ENCODE results near the gene YEATS2.

Gene YEATS2

DNA sequence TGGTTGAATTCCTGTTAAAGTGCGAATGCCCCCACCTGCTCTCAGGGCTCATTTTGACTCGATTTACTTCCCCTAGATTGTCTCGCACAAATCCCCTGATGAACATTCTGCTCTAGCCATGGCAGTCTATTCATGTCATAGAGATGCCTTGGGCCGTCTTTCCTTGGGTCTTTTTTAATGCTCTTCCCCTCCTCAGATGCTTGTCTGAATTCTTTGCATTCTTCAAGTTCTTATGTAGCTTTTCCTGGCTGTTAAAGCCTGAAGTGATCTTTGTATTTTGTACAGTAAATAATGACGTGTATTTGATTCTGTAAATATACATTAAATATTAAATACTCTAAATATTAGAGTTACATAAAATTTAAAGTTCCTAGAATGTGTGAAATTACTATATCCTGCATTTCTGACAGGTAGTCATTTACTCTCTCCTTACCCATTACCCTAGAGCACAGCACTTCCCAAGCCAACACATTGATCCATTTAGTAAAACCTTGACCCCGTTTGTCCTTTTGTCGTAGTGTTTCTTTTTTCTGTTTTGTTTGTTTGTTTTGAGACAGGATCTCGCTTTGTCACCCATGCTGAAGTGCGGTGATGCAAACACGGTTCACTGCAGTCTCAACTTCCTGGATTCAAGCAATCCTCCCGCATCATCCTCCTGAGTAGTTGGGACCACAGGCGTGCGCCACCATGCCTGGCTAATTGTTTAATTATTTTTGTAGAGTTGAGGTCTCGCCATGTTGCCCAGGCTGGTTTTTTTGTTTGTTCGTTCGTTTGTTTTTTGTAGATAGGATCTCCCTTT lies 47.9 kb downstream of the YEATS2 start:
- no peak for TF ChIP-seq CTCF (IDR thresholded peaks at IDR 0.05)

DNA sequence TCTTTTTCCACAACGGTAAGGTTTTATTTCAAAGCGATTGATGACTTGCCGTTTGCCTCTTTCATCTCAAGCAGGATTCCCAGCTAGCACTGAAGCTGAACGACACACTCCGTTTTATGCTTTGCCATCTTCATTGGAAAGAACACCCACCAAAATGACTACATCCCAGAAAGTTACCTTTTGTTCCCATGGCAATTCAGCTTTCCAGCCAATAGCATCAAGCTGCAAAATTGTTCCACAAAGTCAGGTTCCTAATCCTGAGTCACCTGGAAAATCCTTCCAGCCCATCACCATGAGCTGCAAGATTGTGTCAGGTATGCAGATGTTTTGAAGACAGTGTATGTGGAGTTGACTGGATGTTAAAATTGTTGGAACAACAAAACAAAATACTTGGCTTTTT lies 56.5 kb downstream of the YEATS2 start:
- no peak for TF ChIP-seq CTCF (IDR thresholded peaks at IDR 0.05)

DNA sequence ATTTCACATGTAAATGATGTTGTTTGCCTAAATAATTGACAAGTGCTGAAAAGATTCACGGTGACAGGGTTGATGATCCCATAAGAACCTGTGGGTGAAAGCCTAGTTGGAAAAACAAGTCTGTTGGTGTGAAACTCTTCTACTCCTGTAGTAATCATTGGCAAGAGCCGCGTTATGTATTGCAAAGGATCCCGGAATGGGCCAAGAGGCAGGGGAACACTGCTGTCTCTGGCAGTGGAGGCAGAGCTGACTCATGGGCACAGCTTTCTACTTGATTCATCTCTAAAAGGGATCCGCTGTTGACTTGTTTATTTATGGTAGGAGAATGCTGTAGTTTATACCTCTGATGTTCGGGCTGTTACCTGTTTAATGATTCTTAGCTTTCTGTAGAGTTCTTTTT lies 64.7 kb downstream of the YEATS2 start:
- TF ChIP-seq CTCF (IDR thresholded peaks at IDR 0.05), result no peak

GRCh38 chr3:183764847-183765731 lies 67.5 kb downstream of the YEATS2 start:
- TF ChIP-seq CTCF (IDR thresholded peaks at IDR 0.05), result no peak

DNA sequence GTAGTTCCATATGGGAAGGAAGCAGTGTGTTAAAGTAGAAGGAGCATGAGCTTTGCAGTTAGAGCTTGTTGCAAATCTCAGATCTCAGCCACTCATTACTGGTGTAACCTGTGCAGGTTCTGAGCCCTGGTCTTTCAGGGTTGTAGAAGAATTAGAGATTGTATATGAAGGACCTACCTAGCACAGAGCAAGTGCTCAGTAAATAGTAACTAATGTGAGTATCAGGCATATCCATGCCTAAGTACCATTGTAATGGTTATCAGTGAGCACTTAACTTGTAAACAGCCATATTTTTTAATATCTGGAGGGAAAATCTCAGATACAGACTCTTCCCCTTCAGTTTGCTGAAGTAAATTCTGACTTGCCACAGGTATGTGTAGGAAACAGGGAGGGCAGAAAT lies 68.5 kb downstream of the YEATS2 start:
- TF ChIP-seq CTCF (IDR thresholded peaks at IDR 0.05), result no peak

- peak; percentile 82 for TF ChIP-seq CTCF (IDR thresholded peaks at IDR 0.05)
Measured at GRCh38 chr3:183766745-183767606, 69.4 kb downstream of the YEATS2 start.

DNA sequence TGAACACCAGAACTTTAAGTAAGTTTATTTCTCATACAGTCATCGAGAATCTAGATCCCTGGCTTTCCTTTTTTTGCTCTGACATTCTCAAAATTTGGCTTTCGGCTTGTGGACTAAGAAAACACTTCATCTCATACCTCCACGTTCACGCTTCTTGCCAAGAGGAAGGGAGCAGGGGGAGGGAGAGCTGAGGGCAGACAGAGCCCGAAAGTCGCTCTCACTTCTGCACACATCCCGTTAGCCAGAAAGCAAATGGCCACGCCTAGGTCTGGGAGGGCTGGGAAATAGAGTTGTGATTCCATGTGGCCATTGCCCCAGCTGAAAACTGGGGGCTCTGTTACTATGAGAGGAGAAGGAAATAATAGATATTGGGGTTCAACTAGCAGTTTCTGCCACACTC lies 70.5 kb downstream of the YEATS2 start:
- no peak for TF ChIP-seq CTCF (IDR thresholded peaks at IDR 0.05)

Measured in LNCAP (cell line).